Vagina (tissue), 2 donors: ENCODE data around the gene CFAP74.

Experiments
- CTCF ChIP-seq, 3 experiments: fragments of 450-650 bp in 2 of 3; fragments of 200-600 bp in 1 of 3; sonication (generic) in 1 of 3; IDR thresholded peaks; one replicate each; pipeline ENCODE4 v1.5.1; 2017 to 2019; ENCODE audit warnings: antibody characterized with exemption in 3 of 3, mild to moderate bottlenecking in 2 of 3, moderate library complexity in 2 of 3
- POLR2A ChIP-seq, 2 donors: fragments of 450-650 bp; IDR thresholded peaks; one replicate each; pipeline ENCODE4 v1.6.1; 2017; ENCODE audit warnings: antibody characterized with exemption in 2 of 2, mild to moderate bottlenecking in 2 of 2, moderate library complexity in 2 of 2

GRCh38 chr1:1956101-1956500, 47.5 kb downstream of the CFAP74 start:
- no peak for TF ChIP-seq POLR2A (IDR thresholded peaks at IDR 0.05)
- no peak for TF ChIP-seq CTCF (IDR thresholded peaks at IDR 0.05)
